ENCODE results near the gene GUCY2C.

GRCh38 chr12:14723763-14724162 is 27.4 kb upstream of the GUCY2C start:
- TF ChIP-seq CTCF (IDR thresholded peaks at IDR 0.05), result peak; percentile 79
- no peak for TF ChIP-seq EZH2 (IDR thresholded peaks at IDR 0.05; ENCODE audit: borderline replicate concordance, insufficient read depth, low read depth, low read length, poor library complexity, severe bottlenecking)
